NB4 (cell line): ENCODE results near the gene JOSD1.
"Not testable (repeated sequence)": the region's sequence is repeated elsewhere in the genome, so short reads cannot be mapped to it uniquely, and the experiment has no call there.

ENCODE experiments used
- CTCF ChIP-seq: IDR thresholded peaks from one replicate; pipeline ENCODE4 v1.5.1; 2012; ENCODE audit warnings: low read depth, low read length
- POLR2A ChIP-seq: IDR thresholded peaks from 2 replicates; pipeline ENCODE4 v1.6.1; 2011; ENCODE audit warnings: mild to moderate bottlenecking; ENCODE audit not compliant: insufficient read length; ENCODE audit errors: extremely low read depth

- TF ChIP-seq CTCF, POLR2A: not testable (repeated sequence)
Observed at GRCh38 chr22:38644245-38644644, 56.5 kb downstream of the JOSD1 start.
